Germinal center (tissue), 1 donor: ENCODE measurements around the gene TDRD6.

Experiments
- DNase-seq: peaks from one replicate; pipeline ENCODE4 v3.0.0; 2012; ENCODE audit warnings: mixed read lengths, low spot score

The TDRD6 gene

DNA sequence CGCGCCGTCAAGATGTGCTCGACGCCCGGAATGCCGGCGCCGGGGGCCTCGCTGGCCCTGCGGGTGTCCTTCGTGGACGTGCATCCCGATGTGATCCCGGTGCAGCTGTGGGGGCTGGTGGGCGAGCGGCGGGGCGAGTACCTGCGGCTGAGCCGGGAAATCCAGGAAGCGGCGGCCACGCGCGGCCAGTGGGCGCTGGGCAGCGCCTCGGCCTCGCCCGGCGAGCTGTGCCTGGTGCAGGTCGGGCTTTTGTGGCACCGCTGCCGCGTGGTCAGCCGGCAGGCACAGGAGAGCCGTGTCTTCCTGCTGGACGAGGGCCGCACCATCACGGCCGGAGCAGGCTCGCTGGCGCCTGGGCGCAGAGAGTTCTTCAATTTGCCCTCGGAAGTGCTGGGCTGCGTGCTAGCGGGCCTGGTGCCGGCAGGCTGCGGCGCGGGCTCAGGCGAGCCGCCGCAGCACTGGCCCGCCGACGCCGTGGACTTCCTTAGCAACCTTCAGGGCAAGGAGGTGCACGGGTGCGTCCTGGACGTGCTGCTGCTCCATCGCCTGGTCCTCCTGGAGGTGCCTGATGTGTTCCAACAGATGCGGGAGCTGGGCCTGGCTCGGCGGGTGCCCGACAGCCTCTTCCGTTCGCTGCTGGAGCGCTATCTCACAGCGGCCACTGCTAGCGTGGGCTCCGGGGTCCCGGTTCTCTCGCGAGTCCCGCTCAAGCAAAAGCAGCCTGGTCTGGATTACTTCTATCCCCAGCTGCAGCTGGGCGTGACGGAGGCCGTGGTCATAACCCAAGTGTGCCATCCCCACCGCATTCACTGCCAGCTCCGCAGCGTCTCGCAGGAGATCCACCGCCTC lies 656 bp downstream of the TDRD6 start:
- DNase-seq, result no peak

DNA sequence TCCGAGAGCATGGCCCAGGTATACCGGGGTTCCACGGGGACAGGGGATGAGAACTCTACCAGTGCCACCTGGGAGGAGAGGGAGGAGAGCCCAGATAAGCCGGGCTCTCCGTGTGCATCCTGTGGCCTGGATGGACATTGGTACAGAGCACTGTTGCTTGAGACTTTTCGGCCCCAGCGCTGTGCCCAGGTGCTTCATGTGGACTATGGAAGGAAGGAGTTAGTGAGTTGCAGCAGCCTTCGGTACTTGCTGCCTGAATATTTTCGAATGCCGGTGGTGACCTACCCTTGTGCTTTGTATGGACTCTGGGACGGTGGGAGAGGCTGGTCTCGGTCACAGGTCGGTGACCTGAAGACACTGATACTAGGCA lies 1.3 kb downstream of the TDRD6 start:
- DNase-seq, result no peak

DNA sequence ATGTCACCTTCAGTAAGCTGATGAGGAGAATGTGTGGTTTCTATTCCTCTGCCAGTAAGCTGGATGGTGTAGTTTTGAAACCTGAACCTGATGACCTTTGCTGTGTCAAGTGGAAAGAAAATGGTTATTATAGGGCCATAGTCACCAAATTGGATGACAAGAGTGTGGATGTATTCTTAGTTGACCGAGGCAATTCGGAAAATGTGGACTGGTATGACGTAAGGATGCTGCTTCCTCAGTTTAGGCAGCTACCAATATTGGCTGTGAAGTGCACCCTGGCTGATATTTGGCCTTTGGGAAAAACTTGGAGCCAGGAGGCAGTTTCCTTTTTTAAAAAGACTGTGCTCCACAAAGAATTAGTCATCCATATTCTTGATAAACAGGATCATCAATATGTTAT lies 2.0 kb downstream of the TDRD6 start:
- DNase-seq, result no peak

DNA sequence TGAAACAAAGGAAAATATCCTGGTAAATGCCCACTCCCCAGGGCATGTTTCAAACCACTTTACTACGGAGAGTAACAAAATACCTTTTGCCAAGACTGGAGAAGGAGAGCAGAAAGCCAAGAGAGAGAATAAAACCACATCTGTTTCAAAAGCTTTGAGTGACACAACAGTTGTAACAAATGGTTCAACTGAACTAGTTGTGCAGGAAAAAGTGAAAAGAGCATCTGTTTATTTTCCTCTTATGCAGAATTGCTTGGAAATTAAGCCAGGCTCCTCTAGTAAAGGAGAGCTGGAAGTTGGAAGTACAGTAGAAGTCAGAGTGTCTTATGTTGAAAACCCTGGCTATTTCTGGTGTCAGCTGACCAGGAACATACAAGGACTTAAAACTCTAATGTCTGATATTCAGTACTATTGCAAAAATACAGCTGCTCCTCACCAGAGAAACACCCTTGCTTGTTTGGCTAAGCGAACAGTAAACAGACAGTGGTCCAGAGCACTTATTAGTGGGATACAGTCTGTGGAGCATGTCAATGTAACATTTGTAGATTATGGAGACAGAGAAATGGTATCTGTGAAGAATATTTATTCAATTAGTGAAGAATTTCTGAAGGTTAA lies 2.6 kb downstream of the TDRD6 start:
- DNase-seq, result no peak

DNA sequence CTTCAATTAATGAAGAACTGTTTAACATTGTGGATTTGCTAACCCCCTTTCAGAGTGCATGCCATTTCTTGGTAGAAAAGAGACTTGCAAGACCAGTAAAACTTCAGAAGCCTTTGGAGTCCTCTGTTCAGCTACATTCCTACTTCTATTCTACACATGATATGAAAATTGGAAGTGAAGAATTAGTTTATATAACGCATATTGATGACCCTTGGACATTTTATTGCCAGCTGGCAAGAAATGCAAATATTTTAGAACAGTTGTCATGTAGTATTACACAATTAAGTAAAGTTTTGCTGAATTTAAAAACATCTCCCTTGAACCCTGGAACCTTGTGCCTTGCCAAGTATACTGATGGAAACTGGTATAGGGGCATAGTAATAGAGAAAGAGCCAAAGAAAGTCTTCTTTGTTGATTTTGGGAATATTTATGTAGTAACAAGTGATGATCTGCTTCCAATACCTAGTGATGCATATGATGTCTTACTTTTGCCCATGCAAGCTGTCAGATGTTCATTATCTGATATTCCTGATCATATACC lies 3.3 kb downstream of the TDRD6 start:
- no peak for DNase-seq

DNA sequence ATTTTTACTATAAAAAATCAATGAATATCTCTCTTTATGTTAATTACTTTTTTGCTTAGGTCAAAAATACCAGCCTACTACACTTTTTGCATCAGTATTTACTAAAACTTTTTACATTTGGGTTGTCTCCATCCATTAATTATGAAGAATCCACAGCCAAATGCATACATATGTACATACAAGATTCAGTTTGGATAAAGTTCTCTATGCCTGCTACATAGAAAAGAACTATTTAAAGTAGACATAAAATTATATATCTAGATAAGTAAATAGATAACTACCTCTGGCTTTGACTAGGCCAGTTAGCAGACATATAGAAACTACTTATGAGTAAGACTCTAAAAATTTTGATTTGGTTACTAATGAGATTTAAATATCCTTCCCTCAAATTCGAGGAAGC lies 12.3 kb downstream of the TDRD6 start:
- no peak for DNase-seq

DNA sequence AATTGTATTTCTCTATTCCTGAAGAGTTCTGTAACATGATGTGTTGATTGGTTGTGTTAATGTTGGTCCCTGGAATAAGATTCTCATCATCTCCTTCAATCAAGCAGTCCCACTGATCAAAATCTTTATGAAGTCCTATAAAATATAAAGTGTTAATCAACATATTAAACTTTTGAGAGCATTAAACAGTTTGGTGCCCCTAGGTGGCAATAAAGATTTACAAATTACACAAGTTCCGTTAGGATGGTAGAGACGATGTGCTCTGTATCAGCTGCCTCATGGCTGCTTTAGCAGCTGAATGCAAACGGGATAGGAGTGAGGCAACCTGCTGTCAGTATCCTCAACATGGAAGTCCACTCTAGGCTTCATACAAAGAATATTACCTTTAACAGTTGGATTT lies 16.9 kb downstream of the TDRD6 start:
- peak; percentile 5 for DNase-seq

DNA sequence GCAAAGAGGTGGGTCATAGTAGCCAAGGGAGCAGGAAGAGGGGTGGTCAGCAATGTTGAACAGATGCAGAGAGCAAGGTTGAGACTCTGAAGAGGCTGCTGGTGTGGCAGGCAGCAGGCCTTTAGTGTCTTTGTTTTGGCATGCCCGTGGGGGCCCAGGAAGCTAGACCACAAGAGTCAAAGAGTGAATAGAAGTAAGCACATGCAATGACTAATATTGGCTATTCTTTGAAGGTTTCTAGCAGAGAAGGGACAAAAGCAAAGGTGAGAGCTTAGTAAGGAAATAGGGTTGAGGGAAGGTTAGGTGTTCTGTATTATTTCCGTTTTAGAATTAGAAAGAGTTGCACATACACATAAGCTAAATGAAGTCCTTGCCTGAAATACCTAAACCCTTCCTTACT lies 18.8 kb downstream of the TDRD6 start:
- no peak for DNase-seq

DNA sequence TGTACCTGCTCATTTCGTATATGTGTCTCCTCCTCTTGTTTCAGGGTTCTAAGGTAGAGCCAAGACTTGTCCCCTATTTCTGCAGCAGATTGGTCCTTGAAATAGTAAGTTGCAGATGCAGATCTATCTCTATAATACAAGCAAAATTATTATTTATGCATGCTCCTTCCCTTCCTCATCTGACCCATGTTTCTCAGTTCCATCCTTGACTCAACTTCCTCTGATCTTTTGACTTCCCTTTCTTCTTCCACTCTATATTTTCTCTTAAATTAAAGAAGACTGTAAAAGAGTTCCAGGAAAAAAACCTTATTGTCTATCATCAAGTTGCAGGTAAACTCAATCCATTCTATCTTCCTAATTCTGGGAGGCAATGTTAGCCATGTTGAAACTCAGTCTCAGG lies 23.8 kb downstream of the TDRD6 start:
- DNase-seq, result no peak

DNA sequence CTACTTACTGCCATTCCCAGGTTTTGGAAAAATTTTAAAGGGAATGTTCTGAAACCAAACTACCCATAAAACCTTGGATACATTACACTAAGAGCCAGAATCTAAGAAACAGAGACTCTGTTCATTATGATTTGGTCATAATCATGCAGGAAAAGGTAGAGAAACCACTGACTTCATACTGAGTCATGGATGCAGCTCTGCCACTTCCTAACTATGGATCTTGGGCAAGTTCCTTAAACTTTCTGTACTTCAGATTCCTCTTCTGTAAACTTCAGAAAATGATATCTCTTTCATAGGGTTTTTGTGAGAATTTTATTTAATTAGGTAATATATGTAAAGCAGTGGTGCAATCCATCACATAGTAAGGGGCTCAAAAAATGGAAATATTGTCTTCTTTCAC lies 27.5 kb downstream of the TDRD6 start:
- no peak for DNase-seq

DNA sequence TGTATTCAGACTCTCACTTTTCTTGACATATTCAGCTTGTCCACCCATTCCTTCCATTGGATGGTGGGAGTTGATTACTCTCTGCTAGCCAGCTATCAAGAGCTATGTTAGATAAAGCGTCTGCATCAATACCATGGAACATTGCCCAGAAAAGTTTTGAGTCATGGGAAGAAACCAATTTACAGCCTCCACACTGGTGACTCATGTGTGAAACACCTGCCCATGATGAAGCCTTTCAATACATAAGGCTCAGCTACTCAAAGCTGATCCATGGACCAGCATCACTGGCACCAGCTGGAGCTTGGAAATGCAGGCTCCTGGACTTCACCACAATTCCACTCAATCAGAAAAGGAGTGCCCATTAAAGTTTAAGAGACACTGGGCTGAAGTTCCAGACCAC lies 31.4 kb downstream of the TDRD6 start:
- DNase-seq, result no peak

DNA sequence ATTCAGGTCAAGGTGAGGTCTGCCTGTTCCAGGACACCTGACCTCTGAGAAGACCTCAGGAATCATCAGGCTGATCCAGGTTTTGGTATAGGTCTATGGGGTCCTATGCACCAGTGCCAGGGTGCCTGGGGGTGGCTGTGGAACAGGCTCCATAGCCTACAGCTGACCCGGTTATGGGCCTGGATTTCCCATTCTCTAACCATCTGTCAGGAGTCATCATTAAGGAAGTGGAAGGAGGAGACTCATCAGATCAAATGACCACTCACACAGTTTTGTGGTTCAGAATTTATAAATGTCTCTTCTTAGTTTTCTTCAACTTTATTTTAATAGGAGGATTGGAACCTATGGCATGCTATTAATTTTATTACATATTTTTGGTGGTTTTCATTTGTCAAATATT lies 32.7 kb downstream of the TDRD6 start:
- no peak for DNase-seq

DNA sequence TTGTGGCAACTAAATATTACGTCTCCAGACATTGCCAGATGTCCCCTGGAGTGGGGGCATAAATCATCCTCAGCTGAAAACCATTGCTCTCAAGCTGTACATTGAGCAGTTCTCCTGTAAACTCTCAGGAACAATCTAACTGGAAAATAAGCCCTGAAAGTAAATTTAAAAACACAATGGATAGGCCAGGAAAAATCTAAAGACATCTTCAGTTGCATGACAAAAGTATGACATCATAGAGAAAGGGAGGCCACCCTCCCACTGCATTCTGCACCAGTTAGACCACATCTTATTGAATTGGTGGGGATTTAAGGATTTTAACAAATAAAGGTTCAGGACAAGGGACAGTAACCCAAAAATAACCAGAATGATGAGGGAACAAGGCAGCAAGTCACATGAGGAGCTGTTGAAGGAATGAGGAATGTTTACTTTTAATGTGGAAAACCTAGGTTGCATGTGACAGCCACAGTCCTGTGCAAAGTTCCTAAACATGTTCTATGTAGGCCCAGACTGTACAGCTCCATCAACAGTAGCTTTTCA lies 42.2 kb downstream of the TDRD6 start:
- no peak for DNase-seq

DNA sequence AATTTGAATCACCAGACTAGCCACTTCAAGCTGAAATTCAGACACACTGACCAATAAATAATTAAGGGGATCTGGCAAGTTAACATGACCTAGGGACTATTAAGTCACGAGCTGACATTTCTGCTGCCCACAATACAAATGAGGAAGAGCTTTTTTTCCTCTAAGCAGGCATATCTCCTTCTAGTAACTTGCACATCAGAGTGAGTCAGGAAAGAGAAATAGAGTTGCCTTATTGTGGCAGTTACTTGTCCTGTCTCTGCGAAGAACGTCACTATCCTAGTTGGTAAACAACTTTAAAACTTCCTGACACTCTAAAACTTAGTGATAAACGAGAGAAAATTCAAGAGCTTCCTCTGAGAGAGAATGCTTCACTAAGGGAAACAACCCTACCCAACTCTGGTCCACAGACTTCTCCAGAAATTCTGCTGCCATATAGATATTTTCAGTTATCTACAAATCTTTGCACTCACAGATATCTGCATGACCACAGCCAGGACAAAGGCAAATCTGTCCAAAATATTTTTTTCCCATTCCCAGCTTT lies 43.3 kb downstream of the TDRD6 start:
- DNase-seq, result no peak

DNA sequence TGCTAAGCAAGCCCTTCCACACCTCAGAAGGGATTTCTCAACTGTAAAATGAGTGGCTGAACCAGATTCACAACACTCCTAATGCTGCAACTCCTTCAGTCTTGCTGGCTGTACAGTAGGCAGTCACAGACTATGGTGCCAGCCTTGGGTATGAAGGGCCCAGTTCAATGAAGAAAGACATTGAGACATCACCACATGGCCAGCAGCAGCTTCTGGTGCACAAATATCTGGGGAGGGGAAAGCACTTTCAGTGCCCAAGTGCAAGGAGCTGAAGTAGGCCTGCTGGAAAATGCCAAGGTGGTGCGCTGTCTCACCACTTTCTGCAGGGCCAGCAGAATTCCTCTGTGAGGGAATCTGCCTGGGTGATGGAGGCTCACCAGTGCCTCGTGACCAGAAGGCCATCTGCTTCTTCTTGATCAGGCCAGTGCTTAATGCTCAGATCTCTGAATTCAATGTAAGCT lies 45.7 kb downstream of the TDRD6 start:
- no peak for DNase-seq

DNA sequence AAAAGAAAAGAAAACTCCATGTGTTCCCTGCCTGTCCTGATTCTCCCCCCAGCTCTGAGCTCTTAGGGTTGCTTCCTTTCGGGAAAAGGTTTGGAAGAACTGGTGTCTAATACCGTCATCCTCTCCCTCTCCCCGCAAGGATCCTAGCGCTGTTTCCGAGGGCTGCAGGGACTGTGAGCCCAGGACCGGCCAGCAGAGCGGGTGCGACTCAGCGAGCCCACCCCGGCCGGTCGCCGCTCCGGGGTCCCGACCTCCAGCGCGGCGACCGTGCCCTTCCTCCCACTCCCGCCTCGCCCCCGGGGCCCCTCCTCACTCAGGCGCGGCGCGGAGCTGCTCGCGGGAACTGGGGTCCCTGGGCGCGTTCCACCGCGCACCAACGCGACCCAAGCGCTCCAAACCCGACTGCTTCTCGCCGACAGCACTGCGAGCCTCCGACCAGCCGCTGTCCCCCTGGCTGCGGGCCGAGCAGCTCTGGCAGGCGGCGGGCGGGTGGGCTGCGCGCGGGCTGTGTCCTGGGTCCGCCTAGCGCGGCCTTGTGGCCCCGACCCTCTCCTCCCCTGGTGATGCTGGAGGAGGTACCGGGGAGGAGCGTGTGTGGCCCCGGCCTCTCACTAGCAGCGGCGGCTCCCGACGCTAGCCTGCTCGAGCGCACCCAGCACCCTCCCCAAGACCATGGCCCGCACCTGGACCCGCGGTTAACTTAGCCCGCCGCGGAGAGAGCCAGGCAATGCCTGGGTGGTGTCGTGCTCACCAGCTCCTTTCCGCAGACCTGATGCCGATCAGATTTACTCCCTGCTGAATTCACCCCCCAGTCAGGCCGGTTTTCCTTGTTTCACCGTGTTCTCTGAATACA lies 47.4 kb downstream of the TDRD6 start, which contains the start of gene PLA2G7:
Gene PLA2G7, minus strand, starts transcription at position 509 of the 853 bp plus-strand sequence. CDS start 12,484 bp downstream, outside the sequence.
- peak; percentile 24 for DNase-seq

DNA sequence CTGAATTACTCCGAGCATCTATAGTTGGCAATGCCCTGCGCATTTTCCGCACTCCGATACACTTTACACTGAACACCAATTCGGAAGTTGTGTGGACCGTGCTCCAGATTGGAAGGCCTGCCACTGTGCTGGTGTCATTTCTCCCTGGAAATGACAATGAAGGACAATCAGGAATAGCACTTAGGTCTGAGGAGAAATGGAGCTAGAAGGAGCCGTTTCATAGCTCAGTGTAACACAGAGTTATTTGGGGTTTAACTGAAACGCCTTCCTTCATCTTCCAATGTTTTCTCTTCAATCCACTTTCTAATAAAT lies 48.0 kb downstream of the TDRD6 start:
- DNase-seq, result no peak

DNA sequence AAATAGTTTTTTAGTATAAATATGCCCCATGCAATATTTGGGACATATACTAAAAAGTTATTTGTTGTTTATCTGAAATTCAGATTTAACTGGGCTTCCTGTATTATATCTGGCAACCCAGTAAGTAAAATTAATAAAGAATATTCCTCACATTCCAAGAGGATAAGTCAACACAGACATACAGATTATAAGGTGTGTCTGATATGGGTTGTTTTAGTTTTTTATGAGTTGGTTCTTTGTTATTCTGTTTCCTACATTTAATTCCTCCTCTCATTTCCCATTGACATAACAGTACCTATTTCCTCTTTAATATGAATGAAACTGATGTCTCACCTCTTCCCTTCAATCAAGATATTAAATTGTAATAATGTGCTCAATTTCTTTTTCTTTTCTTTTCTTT lies 49.2 kb downstream of the TDRD6 start:
- DNase-seq, result no peak

DNA sequence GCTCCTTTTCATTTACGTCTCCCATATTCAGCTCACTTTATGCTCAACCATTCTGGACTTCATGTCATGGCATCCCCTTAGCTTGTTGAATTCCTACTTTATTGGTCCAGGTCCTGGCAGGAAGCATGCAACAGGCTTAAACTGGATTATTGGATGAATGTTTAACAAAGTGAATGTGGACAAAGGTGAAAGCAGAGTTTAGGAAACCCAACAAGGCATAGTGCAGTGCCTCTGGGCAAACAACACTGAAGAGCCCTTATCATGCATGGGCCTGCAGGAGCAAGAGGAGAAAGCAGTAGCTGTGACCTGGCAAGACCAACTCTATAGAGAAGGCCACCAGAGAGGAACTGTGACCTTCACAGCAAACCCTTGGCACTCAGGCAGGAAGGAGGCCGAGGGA lies 53.8 kb downstream of the TDRD6 start:
- no peak for DNase-seq

DNA sequence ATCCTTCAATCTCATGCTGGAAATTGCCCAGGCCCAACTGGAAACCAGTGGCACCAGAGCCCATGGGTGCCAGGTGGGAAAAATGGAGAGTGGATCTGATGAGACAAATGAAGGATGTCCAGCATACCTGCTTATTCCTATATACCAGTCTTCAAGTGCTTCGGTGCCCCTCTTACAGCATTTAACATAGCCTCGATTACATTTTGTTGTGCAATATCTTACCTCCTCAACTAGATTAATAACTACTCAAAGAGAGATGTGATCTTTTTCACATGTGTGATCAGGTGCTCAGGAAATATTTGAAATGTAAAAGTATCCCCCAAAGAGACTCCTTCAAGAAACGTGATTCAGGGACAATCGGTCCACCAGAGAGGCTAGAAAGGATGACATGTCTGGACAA lies 54.2 kb downstream of the TDRD6 start:
- DNase-seq, result no peak

DNA sequence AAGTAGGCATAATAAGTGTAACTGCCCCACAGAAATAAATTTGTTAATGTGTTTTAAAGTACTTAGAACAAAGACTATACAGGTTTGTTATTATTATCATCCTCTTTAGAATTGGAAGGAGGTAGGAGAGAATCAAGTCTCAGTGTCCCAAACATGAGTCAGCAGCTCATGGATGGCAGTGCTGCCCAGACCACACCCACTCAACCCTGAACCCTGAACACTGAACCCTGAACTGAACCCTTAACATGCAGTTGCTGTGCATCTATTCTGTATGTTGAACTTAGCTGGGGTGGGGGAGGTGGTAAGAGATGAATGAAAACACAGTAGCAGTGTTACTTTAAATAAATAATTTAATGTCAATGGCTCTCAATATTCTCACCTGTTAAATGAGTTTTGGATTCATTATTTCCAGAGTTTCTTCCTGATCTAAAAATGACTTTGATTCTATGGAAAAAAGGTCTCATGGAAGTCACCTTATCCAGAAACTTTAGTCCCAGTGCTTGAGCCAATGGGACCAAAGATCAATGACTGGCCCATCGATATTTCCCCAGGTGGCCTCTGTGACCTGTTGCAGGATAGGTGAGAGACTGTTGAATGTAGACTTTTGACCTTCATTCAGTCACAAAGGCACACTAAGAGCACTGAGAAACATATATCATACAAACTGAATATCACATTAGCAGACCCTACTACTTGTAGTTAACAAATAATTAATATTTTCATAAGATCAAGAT lies 55.9 kb downstream of the TDRD6 start:
- DNase-seq, result no peak
